HG03342 (cell line): ENCODE data around the gene PRDM11.
"Not testable (repeated sequence)": the region's sequence is repeated elsewhere in the genome, so short reads cannot be mapped to it uniquely, and the experiment has no call there.

Experiments
- ATAC-seq: cut with Tn5 transposase; IDR thresholded peaks from one replicate; pipeline ENCODE4 v1.9.1; 2021; ENCODE audit warnings: mild to moderate bottlenecking, moderate library complexity; ENCODE audit not compliant: unreplicated experiment

Gene PRDM11

GRCh38 chr11:45229401-45230020, 83.1 kb downstream of the PRDM11 start:
- ATAC-seq, result no peak

- no peak for ATAC-seq
These were observed 86.1 kb downstream of the PRDM11 start for GRCh38 chr11:45232341-45233080.

- ATAC-seq, result no peak
These were observed 86.8 kb downstream of the PRDM11 start for GRCh38 chr11:45233121-45233803.

- ATAC-seq, result no peak
These were observed 87.3 kb downstream of the PRDM11 start for GRCh38 chr11:45233804-45234170.

- no peak for ATAC-seq
These were observed 88.0 kb downstream of the PRDM11 start for GRCh38 chr11:45234306-45235006.

GRCh38 chr11:45237711-45238315, 91.4 kb downstream of the PRDM11 start:
- no peak for ATAC-seq

GRCh38 chr11:45238724-45239123, 92.3 kb downstream of the PRDM11 start:
- no peak for ATAC-seq

- ATAC-seq, result no peak
These were observed 93.3 kb downstream of the PRDM11 start for GRCh38 chr11:45239733-45240132.

- ATAC-seq, result no peak
These were observed 97.5 kb downstream of the PRDM11 start for GRCh38 chr11:45243967-45244366.

- ATAC-seq, result no peak
These were observed 99.0 kb downstream of the PRDM11 start for GRCh38 chr11:45245218-45246045.

GRCh38 chr11:45246241-45246640, 99.8 kb downstream of the PRDM11 start:
- no peak for ATAC-seq

- ATAC-seq, result no peak
These were observed 101.0 kb downstream of the PRDM11 start for GRCh38 chr11:45247433-45247832.

GRCh38 chr11:45248501-45249011, 102.1 kb downstream of the PRDM11 start:
- ATAC-seq, result no peak

- ATAC-seq, result not testable (repeated sequence)
These were observed 102.9 kb downstream of the PRDM11 start for GRCh38 chr11:45249372-45249771.

GRCh38 chr11:45250035-45250718, 103.7 kb downstream of the PRDM11 start:
- ATAC-seq, result no peak

- peak; percentile 62 for ATAC-seq
These were observed 105.9 kb downstream of the PRDM11 start for GRCh38 chr11:45252134-45252856.

- ATAC-seq, result no peak
These were observed 106.4 kb downstream of the PRDM11 start for GRCh38 chr11:45252877-45253276.

- ATAC-seq, result no peak
These were observed 107.2 kb downstream of the PRDM11 start for GRCh38 chr11:45253640-45254039.

GRCh38 chr11:45254070-45254469, 107.6 kb downstream of the PRDM11 start:
- no peak for ATAC-seq
